A375 (cell line): ENCODE results near the gene SECTM1. TPM values are rescaled to one million over a fixed set of nuclear protein-coding genes. Genes with fewer than 3 reads are reported as not detected.

Source experiments
- total RNA-seq: library from RNA; depleted of rRNA; stranded (reverse); fragments of >200 nt; shearing (Covaris generic); gene quantifications from 2 replicates; pipeline ENCODE4 v1.2.3, GENCODE V29; 2014; rRNA removed

SECTM1 gene
- 15.3 and 22.8 TPM in 2 replicates for total RNA-seq

GRCh38 chr17:82333279-82334171 lies at the start of gene SECTM1:
Gene SECTM1 (minus strand): TSS chr17:82333766. CDS start chr17:82327240, 6,526 bp downstream.

GRCh38 chr17:82371333-82372248 lies 38.0 kb upstream of the SECTM1 start, which contains the start of gene UTS2R:
Gene UTS2R (plus strand): TSS chr17:82371765. CDS start chr17:82374325, 2,560 bp downstream.

GRCh38 chr17:82358465-82359350 lies 25.1 kb upstream of the SECTM1 start, which contains the start of gene TEX19:
Gene TEX19 (plus strand): TSS chr17:82359247. CDS start chr17:82362151, 2,904 bp downstream.

GRCh38 chr17:82317394-82318168 lies 16.0 kb downstream of the SECTM1 start, which contains the start of gene CD7:
Gene CD7 (minus strand): TSS chr17:82317608. CDS start chr17:82317495, 113 bp downstream.

GRCh38 chr17:82273327-82274133 lies 60.0 kb downstream of the SECTM1 start, which contains the start of gene CSNK1D:
Gene CSNK1D (minus strand): TSS chr17:82273700. CDS start chr17:82273381, 319 bp downstream.

Other genes starting within 250 kb of the SECTM1 start
- 246 and 260 TPM in 2 replicates for gene FASN, start 235.5 kb downstream of the SECTM1 start, total RNA-seq
- gene CCDC57, start 120.9 kb downstream of the SECTM1 start, total RNA-seq = 36.2 and 40.3 TPM in 2 replicates
- gene SLC16A3, start 104.7 kb downstream of the SECTM1 start, total RNA-seq = 18.8 and 20.1 TPM in 2 replicates
- 33.2 and 42.0 TPM in 2 replicates for gene CSNK1D, start 60.1 kb downstream of the SECTM1 start, total RNA-seq
- gene CD7, start 16.2 kb downstream of the SECTM1 start, total RNA-seq = 0.11 TPM in 1 of 2 replicates, not detected in the other
- gene TEX19, start 25.5 kb upstream of the SECTM1 start, total RNA-seq = 0.16 and 0.98 TPM in 2 replicates
- not detected in 2 replicates for gene UTS2R, start 38.0 kb upstream of the SECTM1 start, total RNA-seq
- gene HEXD, start 84.6 kb upstream of the SECTM1 start, total RNA-seq = 10.5 and 10.8 TPM in 2 replicates
- gene OGFOD3, start 84.8 kb upstream of the SECTM1 start, total RNA-seq = 37.9 and 43.6 TPM in 2 replicates
- 48.5 and 53.5 TPM in 2 replicates for gene CYBC1, start 117.0 kb upstream of the SECTM1 start, total RNA-seq
- 24.1 and 26.1 TPM in 2 replicates for gene NARF, start 125.0 kb upstream of the SECTM1 start, total RNA-seq
- gene FOXK2, start 186.0 kb upstream of the SECTM1 start, total RNA-seq = 32.6 and 34.9 TPM in 2 replicates